SKM-1 (cell line): ENCODE results near the gene PSMD1.

Experiments
- DNase-seq: peaks from one replicate; lab custom pipeline; 2025; ENCODE audit not compliant: unreplicated experiment; lab: John Stamatoyannopoulos, UW

PSMD1 gene

GRCh38 chr2:231034291-231034882 is 22.3 kb upstream of the PSMD1 start:
- no peak for DNase-seq

- no peak for DNase-seq
Measured at GRCh38 chr2:231036131-231036530, 20.5 kb upstream of the PSMD1 start.

DNA sequence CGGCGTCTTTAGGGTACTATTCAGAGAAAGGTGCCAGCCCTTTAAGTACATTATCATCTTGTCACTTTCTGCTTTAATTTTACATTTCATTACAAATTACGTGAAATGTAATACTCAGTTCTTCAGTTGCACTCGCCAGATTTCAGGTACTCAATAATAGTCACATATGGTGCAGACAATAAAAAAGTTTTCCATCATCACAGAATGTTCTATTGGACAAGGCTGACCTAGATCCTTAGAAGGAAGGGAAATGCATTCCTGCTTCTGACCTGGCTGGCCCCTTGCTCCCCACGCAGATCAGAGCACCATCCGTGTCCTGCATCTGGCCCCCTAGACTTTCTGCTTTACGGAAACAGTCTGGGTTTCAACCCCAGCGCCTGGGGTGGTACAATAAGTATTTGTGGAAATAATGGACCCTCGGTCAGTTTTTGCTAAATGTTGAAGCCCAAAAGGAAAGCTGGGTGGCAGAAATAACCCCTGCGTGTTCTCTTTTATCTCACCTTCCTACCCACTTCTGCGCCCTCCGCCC is 20.0 kb upstream of the PSMD1 start:
- no peak for DNase-seq

GRCh38 chr2:231037202-231037730 is 19.4 kb upstream of the PSMD1 start, which contains the start of gene C2orf72:
Gene C2orf72 (plus strand): TSS chr2:231037523. CDS start chr2:231037566, 43 bp downstream.
- no peak for DNase-seq

DNA sequence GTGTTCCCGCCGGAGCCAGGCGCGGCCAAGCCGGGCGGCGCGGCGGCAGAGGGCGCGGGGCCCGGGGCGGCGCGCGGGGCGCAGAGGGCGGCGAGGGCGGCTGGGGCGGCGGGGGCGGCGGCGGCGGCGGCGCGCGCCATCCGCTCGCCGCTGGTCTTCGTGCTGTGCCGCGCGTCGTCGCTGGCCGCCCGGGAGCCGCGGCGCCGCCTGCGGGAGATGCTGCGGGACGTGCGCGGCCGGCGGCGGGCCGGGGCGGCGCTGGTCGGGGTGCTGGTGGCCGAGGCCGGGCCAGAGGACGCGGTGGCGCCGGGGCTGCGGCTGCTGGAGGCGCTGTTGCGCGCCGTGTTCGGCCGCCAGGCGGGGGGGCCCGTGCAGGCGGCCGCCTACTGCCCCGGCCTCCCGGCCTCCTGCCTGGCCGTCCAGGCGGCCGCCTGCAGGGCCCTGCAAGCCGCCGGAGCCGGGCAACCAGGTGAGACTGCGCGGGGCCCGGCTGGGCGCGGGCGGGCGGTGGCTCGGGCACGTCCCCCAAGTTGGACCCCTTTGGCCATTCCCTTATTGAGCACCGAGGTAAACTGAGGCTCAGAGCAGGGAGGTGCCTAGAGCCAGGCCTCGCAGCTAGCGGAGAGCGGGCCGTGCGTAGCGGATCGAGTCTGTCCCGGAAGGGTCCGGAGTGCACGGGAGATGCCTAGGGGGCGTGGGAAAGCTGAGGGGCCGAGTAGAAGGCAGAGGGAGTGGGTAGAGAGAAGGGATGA is 18.8 kb upstream of the PSMD1 start:
- DNase-seq: no peak

DNA sequence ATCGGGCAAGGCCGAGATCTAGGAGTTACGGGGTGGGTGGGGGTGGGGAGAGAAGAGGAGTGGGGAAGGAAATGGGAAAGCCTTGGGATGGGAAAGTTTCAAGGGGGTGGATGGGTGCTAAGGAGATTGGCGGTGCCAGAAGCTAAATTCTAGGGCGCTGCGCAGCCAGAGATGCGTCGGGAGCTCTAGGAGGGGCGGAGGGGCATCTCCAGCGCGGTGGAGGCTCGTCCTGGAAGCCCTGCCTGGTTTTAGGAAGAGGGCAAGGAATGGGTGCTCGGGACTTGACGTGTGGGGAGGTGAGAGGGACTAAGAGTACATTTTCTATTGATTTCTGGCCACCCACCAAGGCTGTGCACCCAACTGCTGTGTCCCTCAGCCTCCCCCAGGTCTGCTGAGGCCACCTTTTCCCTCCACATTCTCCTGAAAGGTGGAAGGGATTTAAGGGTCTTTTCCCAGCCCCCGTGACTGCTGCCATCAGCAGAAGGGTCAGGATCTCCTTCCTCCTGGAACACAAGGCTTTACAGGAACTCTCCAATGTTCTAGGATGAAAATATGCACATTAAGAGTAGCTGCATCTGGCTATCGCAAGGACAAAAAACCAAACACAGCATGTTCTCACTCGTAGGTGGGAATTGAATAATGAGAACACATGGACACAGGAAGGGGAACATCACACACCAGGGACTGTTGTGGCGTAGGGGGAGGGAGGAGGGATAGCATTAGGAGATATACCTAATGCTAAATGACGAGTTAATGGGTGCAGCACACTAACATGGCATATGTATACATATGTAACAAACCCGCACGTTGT is 18.0 kb upstream of the PSMD1 start:
- DNase-seq: no peak

- DNase-seq: no peak
Measured at GRCh38 chr2:231039294-231039664, 17.4 kb upstream of the PSMD1 start.

DNA sequence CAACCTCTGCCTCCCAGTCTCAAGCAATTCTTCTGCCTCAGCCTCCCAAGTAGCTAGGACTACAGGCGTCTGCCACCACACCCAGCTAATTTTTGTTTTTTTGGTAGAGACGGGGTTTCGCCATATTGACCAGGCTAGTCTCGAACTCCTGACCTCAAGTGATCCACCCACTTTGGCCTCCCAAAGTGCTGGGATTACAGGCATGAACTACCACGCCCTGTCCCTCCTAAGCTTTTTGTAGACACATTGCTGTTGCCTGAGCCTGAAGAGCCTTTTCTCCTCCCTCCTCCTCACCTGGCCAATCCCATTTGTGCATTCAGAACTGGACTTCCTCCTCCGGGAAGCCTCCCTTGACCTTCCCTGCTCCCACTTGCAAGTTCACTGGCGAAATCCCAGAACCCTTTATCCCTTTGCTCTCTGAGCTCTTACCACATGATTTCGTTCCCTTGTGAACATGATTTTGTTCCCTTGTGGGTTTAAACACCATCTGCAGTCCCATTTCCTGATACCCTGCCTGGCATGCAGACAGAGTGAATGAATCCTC is 16.8 kb upstream of the PSMD1 start:
- DNase-seq: no peak

DNA sequence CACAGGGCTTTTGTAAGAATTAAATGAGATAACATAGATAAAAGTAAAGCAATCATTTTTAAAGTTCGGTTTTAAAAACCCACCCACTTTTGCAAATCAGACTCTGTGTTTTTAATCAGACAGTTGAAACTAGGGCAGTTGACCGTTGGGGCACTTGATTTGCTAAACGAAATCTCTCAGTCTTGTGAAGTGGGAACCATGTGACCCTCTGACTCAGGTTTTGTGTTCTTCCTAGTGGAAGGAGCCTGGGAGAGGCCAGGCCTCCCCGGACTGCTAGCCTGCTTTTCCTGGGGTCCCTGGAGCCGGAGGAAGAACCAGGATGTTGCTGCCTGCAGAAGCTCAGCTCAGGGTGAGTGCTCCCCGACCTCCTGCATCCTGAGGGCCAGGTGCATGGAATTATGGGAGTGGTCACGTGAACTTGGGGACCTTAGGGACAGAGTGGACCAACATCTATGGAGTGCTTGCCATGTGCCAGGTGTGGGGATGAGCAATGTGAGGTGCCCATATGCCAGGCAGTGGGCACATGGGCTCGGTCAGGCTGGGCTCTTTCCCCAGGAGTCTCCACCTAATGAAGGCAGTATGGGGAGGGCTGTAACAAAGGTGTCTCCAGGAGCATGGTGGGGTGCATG is 15.5 kb upstream of the PSMD1 start:
- no peak for DNase-seq

- no peak for DNase-seq
Measured at GRCh38 chr2:231043796-231044195, 12.9 kb upstream of the PSMD1 start.

DNA sequence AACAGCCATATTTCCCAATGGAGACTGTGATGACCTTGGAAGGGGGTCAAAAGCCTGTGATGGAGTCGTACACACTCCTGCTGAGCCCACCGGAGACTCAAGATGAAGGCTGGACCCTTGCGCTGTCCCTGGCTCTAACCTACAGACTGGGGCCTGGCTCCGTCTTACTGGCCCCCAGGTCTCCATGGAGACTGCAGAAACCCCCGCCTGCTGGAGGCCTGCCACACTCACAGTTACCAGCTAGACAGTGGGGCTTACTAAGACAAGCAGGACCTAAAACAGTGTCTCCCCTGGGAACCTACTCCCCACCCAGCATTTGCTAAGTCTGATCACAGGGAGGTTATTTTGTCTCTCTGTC is 9.8 kb upstream of the PSMD1 start:
- no peak for DNase-seq

- no peak for DNase-seq
Measured at GRCh38 chr2:231047274-231047922, 9.3 kb upstream of the PSMD1 start.

GRCh38 chr2:231047923-231048915 is 8.4 kb upstream of the PSMD1 start:
- no peak for DNase-seq

DNA sequence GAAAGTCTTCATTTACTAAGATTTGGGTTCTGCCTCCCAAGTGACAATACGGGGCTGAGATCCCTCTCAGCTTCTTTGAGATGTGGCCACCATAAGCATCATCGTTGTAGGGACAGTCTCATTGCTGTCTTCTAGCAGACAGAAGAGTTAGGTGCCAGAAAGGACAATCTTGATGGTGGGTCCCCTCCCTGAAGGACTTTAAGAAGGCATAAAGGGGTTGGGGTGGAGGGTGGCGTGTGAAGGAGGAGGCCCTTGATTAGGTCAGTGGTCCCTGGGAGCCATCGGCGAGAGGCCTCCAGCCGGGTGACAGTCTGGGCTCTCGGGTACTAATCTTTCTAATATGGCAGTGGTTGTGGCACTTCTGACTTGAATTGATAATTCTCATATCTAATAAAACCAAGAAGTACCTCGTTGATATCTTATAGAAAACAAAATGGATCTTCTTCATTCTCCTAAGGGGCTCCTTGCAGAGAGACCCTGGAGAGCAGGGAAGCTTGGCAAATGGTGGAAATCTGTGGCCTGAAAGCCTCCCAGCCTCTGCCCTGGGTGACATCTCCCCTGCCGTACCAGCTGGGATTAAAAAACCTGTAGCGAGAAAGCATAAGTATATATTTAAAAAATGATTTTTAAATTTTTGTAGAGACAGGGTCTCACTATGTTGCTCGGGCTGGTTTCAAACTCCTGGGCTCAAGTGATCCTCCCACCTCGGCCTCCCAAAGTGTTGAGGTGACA is 7.2 kb upstream of the PSMD1 start:
- no peak for DNase-seq

DNA sequence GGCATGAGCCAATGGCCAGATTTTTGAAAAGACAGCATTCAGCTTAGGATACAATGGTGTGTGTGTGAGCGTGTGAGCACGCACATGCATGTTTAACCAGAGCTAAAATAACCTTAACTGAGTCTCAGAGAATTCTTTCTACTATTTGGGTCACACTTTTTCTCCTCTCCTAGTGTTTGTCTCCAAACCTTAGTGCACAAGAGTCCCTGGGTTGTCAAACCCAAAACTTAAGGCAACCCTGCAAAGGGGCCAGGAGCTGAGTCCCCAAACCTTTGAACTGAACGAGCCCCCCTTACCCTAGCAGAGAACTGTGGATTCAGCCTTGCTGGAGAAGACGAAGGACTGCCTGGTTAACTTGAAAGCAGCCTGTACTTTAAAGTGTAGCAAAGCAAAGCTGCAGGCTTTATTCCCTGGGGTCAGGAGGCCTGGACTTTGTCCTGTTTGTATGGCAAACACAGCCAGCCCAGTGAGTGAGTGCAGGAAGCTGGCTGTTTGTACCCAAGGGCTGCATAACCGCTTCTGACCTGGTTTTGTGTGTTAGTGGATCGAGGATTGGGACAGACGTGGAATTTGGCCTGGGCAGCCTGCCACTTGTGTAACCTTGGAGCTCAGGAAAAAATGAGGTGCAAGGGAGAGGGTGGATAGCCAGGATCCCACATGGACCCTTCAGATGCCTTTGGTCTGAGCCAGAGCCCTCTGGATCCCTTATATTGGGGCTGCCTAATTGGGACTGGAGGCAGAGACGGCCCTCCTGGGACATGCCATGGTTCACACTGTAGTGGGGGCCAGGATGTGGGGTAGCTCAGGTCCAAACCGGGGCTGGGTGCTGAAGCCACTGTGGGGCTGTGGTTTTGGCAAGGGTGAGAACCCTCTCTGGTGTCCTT is 6.4 kb upstream of the PSMD1 start:
- DNase-seq: no peak

GRCh38 chr2:231051116-231051515 is 5.6 kb upstream of the PSMD1 start:
- no peak for DNase-seq
